HG03354 (cell line): Measurements from ENCODE around the gene SLC37A4.
"Not testable (repeated sequence)": the region's sequence is repeated elsewhere in the genome, so short reads cannot be mapped to it uniquely, and the experiment has no call there.

ENCODE experiments used
- ATAC-seq: cut with Tn5 transposase; IDR thresholded peaks from one replicate; pipeline ENCODE4 v1.9.1; 2021; ENCODE audit warnings: mild to moderate bottlenecking; ENCODE audit not compliant: unreplicated experiment, poor library complexity, severe bottlenecking

The SLC37A4 gene

DNA sequence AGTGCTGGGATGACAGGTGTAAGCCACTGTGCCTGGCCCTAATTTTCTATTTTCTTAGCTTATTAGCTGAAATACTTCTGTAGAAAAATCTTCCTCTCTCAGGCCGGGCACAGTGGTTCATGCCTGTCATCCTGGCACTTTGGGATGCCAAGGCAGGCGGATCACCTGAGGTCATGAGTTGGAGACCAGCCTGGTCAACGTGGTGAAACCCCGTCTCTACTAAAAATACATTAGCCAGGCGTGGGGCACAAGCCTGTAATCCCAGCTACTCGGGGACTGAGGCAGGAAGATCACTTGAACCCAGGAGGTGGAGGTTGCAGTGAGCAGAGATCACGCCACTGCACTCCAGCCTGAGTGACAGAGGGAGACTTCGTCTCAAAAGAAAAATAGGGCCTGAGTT is 46.3 kb downstream of the SLC37A4 start:
- not testable (repeated sequence) for ATAC-seq

DNA sequence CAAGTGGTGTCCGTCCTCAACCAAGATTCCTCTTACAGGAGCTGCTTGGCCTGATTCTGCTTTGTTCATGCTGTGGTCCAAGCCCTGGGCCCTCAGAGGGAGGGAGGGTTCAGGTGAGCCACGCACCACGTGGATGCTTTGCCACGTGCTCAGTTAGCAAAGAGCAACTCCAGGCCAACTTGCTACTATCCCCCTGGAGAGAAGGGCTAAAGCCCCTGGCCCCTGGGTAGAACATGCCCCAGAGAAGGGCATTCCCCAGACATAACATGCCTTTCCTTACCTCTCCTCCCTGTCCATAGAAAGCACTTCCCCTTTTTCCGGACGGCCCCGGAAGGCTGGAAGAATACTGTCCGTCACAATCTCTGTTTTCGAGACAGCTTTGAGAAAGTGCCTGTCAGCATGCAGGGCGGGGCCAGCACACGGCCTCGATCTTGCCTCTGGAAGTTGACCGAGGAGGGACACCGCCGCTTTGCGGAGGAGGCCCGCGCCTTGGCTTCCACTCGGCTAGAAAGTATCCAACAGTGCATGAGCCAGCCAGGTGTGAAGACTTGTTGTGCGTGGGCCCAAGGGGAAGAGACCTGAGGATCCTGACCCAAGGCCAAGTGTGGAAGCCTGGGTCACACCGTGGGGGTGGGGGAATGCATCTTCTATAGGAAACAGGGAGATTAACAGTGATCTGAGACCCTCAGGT is 50.3 kb downstream of the SLC37A4 start:
- ATAC-seq = no peak

DNA sequence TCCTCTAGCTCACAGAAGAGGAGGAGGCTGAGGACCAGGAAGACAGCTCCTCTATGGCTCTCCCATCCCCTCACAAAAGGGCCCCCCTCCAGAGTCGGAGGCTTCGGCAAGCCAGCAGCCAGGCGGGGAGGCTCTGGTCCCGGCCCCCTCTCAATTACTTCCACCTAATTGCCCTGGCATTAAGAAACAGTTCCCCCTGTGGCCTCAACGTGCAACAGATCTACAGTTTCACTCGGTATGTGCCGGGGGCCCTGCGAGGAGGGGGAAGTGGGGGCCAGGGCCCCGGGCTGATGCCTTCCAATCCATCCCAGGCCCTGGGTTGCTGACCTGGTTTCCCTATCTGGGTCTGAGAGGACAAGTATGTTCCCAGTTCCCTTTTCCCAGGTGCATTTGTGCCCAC is 51.2 kb downstream of the SLC37A4 start:
- no peak for ATAC-seq

DNA sequence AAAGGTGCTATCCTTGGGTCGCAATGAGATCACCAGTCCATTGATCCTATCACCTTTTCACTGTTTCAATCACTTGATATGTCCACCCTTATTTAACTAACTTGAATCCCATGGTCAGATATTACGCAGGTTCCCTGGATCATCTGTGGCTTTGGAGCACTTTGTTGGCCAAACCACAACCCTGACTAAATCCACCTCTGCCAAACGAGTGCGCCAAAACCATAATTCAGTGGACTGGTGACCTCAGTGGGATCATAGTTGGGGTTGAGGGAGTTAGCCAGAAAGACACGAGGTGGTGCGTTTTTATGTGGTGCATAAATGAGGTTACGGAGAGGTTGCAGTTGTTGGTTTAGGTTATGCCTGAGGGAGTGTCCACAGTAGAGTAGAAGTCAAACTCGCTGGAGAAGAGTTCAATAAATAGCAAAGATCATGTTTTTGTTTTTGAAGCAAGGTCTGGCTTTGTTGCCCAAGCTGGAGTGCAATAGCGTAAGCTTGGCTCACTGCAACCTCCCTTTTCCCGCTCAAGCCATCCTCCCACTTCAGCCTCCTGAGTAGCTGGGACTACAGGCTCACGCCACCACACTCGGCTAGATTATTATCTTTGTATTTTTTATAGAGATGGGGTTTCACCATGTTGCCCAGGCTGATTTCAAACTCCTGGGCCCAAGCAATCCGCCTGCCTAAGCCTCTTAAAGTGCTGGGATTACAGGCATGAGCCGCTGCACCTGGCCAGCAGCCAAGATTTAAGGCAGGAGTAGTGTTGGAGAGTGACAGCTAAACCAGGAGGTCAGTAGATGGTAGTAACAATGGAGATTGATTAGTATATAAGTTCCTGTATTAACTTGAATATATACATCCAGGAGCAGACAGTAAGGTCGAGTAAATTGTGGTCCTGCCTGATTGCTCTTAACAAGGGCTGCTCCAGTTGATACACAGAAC is 54.6 kb downstream of the SLC37A4 start:
- no peak for ATAC-seq
